GM21737 (cell line): ENCODE measurements around the gene ZBTB20.

Experiments used
- ATAC-seq: cut with Tn5 transposase; IDR thresholded peaks from one replicate; pipeline ENCODE4 v1.9.1; 2021; ENCODE audit warnings: mild to moderate bottlenecking, moderate library complexity; ENCODE audit not compliant: unreplicated experiment

Gene ZBTB20

GRCh38 chr3:114504941-114505628 is 642.0 kb downstream of the ZBTB20 start:
- no peak for ATAC-seq

GRCh38 chr3:114502204-114502603 is 644.9 kb downstream of the ZBTB20 start:
- ATAC-seq = no peak

- ATAC-seq = no peak
Observed at GRCh38 chr3:114499976-114500375, 647.1 kb downstream of the ZBTB20 start.

- ATAC-seq = no peak
Observed at GRCh38 chr3:114498539-114499370, 648.3 kb downstream of the ZBTB20 start.

GRCh38 chr3:114496874-114497273 is 650.2 kb downstream of the ZBTB20 start:
- ATAC-seq = no peak

- no peak for ATAC-seq
Observed at GRCh38 chr3:114496466-114496865, 650.6 kb downstream of the ZBTB20 start.

GRCh38 chr3:114496021-114496434 is 651.1 kb downstream of the ZBTB20 start:
- no peak for ATAC-seq

- no peak for ATAC-seq
Observed at GRCh38 chr3:114494498-114494897, 652.6 kb downstream of the ZBTB20 start.

- ATAC-seq = no peak
Observed at GRCh38 chr3:114490829-114491228, 656.3 kb downstream of the ZBTB20 start.

- ATAC-seq = no peak
Observed at GRCh38 chr3:114487502-114487901, 659.6 kb downstream of the ZBTB20 start.

GRCh38 chr3:114484919-114485318 is 662.2 kb downstream of the ZBTB20 start:
- ATAC-seq = no peak

- ATAC-seq = no peak
Observed at GRCh38 chr3:114481113-114481512, 666.0 kb downstream of the ZBTB20 start.

GRCh38 chr3:114480442-114480841 is 666.6 kb downstream of the ZBTB20 start:
- no peak for ATAC-seq

GRCh38 chr3:114478801-114479200 is 668.3 kb downstream of the ZBTB20 start:
- no peak for ATAC-seq

GRCh38 chr3:114476511-114476910 is 670.6 kb downstream of the ZBTB20 start:
- ATAC-seq = no peak

GRCh38 chr3:114471478-114471877 is 675.6 kb downstream of the ZBTB20 start:
- ATAC-seq = no peak

- ATAC-seq = no peak
Observed at GRCh38 chr3:114469070-114469469, 678.0 kb downstream of the ZBTB20 start.

GRCh38 chr3:114466816-114467215 is 680.3 kb downstream of the ZBTB20 start:
- no peak for ATAC-seq

GRCh38 chr3:114466251-114466650 is 680.8 kb downstream of the ZBTB20 start:
- no peak for ATAC-seq

GRCh38 chr3:114464548-114464947 is 682.5 kb downstream of the ZBTB20 start:
- peak; percentile 91 for ATAC-seq

GRCh38 chr3:114462750-114463149 is 684.3 kb downstream of the ZBTB20 start:
- no peak for ATAC-seq

GRCh38 chr3:114460459-114460858 is 686.6 kb downstream of the ZBTB20 start:
- peak; percentile 41 for ATAC-seq
